ENCODE results near the gene PSMF1.

- TF ChIP-seq CTCF (conservative IDR thresholded peaks at IDR 0.05; ENCODE audit: low read depth in 2 of 2), result no peak
- no peak for TF ChIP-seq POLR2AphosphoS5 (IDR thresholded peaks at IDR 0.05; ENCODE audit: low read depth)
- no peak for TF ChIP-seq EZH2 (IDR thresholded peaks at IDR 0.05; ENCODE audit: low read depth, unreplicated experiment)
- no peak for TF ChIP-seq REST (IDR thresholded peaks at IDR 0.05; ENCODE audit: unreplicated experiment)
- TF ChIP-seq JUNB (IDR thresholded peaks at IDR 0.05; ENCODE audit: unreplicated experiment), result no peak
- no peak for TF ChIP-seq EZH2phosphoT487 (IDR thresholded peaks at IDR 0.05; ENCODE audit: unreplicated experiment)
- TF ChIP-seq NANOG (IDR thresholded peaks at IDR 0.05; ENCODE audit: borderline replicate concordance), result no peak
- TF ChIP-seq ZNF331 (CRISPR knock-in tag; IDR thresholded peaks at IDR 0.05; ENCODE audit: low read depth), result no peak
- no peak for TF ChIP-seq ETS1 (IDR thresholded peaks at IDR 0.05)
- TF ChIP-seq STAT1 (IDR thresholded peaks at IDR 0.05; ENCODE audit: unreplicated experiment), result no peak
Measured at GRCh38 chr20:1154691-1155090, 36.3 kb downstream of the PSMF1 start.
